SU-DHL-6 (cell line): ENCODE data around the gene GPRC5C.

ENCODE experiments used
- CTCF ChIP-seq: fragments of 200-600 bp; sonication (generic); IDR thresholded peaks from one replicate; pipeline ENCODE4 v1.5.1; 2017; ENCODE audit warnings: antibody characterized with exemption, mild to moderate bottlenecking, low read length, moderate library complexity; ENCODE audit not compliant: insufficient read depth, poor library complexity, severe bottlenecking
- EZH2phosphoT487 ChIP-seq: fragments of 200-600 bp; sonication (generic), shearing (Covaris generic); conservative IDR thresholded peaks from 2 replicates; pipeline ENCODE4 v1.6.1; 2018; ENCODE audit warnings: mild to moderate bottlenecking, antibody characterized with exemption, low read length, moderate library complexity, mixed read lengths

GRCh38 chr17:74490716-74491115 is 58.8 kb downstream of the GPRC5C start:
- TF ChIP-seq CTCF, result no peak
- TF ChIP-seq EZH2phosphoT487, result no peak
